Pancreas (tissue), 10 donors: ENCODE results near the gene ACOT11. TPM values are rescaled to one million over a fixed set of nuclear protein-coding genes. Genes with fewer than 3 reads are reported as not detected.

ENCODE experiments used
- ATAC-seq, 4 donors: fragments of 200-7000 bp; cut with Tn5 transposase; one replicate each; pipeline versions ENCODE4 v1.8.0 to v1.9.1; 2020; ENCODE audit warnings: mild to moderate bottlenecking in 4 of 4, moderate library complexity in 4 of 4
- DNase-seq, 6 donors: peaks; one replicate each; pipeline ENCODE4 v3.0.0-alpha.2; 2020
- FAIRE-seq: peaks from 2 replicates; lab custom pipeline; 2012; peaks lifted over from hg19 to GRCh38; lab: Jason Lieb, UNC
- H3K27ac ChIP-seq, 4 donors: fragments of 200-600 bp; sonication (generic); 1 replicate in 3 of 4; 2 replicates in 1 of 4; pipeline versions ENCODE4 v1.5.0 to v1.8.0; 2020
- H3K27me3 ChIP-seq, 4 donors: fragments of 200-600 bp; one replicate each; pipeline ENCODE4 v1.8.0; 2021
- H3K36me3 ChIP-seq, 3 donors: fragments of 200-600 bp; sonication (generic) in 1 of 3; one replicate each; pipeline versions ENCODE4 v1.5.0 to v1.8.0; 2020 to 2021
- H3K4me1 ChIP-seq, 3 donors: fragments of 200-600 bp; one replicate each; pipeline ENCODE4 v1.8.0; 2021
- H3K4me3 ChIP-seq, 4 donors: fragments of 200-600 bp; sonication (generic) in 2 of 4; one replicate each; pipeline versions ENCODE4 v1.5.0 to v1.8.0; 2020 to 2021
- H3K9me3 ChIP-seq, 4 donors: fragments of 200-600 bp; one replicate each; pipeline ENCODE4 v1.8.0; 2021
- CTCF ChIP-seq, 4 donors: fragments of 200-600 bp; sonication (generic) in 3 of 4; IDR thresholded peaks; one replicate each; pipeline versions ENCODE4 v1.5.0 to v1.8.0; 2021; ENCODE audit warnings: antibody characterized with exemption in 4 of 4
- WGBS, 2 donors: extraction: QIAGEN DNeasy Blood & Tissue Kit; methylation state at CpG; one replicate each; pipeline ENCODE4 v1.1.7; 2013; 5-methylcytosine and 5-hydroxymethylcytosine counted together
- intact Hi-C, 3 donors: fragments of 100-400 bp; cut with DNase I; formaldehyde crosslinking; loops; one replicate each; pipeline versions ENCODE4 v1.11.1 to v1.14.2; 2022
- polyA plus RNA-seq, 2 donors: library from polyadenylated mRNA; stranded (reverse); fragments of 200-250 nt; gene quantifications; one replicate each; pipeline ENCODE4 v1.2.3, GENCODE V29; 2013
- total RNA-seq, 6 donors: library from RNA; stranded (reverse); fragmentation: NEBNext Ultra II Directional in 4 of 6; extraction: Animal tissue kit (Norgen Biotek cat#: 25700) in 4 of 6; gene quantifications; one replicate each; pipeline versions ENCODE4 v1.2.1 to v1.2.4, GENCODE V29; 2021 to 2023
- donor health status: healthy with polysubstance abuse.
- donor health status: DM: no; HTN: no; CAD: no; lungs with moderate emphysema.
- donor health status: DM: no; HTN: no; CAD: no.
- donor health status: control.
- donor health status: control.
- donor health status: Bipolar disorder and iron deficiency.
- donor health status: DM: yes; HTN: yes; CAD: no.
- donor health status: DM: no; HTN: no; CAD: no.
- donor health status: DM: no; HTN: no; CAD: no.
- donor health status: DM: yes; HTN: yes; CAD: no.

ACOT11 gene
- total and polyA plus RNA-seq, 8 donors = 2.6 to 6.7 (median 3.1) TPM

GRCh38 chr1:54542962-54543539 is 5.0 kb upstream of the ACOT11 start:
- intact Hi-C loops = no loop called here
- H3K36me3 ChIP-seq = no peaks in the 10 kb centered on the region
- H3K27me3 ChIP-seq = no peaks in the 10 kb centered on the region
- H3K4me1 ChIP-seq = peaks cover 0 to 3% (median 0%) of the 10 kb centered on the region in 3 donors
- ATAC-seq (no peak), DNase-seq (no peak), FAIRE-seq (no peak)
- TF ChIP-seq CTCF (IDR thresholded peaks at IDR 0.05) = no peak
- H3K4me3 ChIP-seq = peak overlapping the region in 1 of 4 donors; percentile 64
- no peaks in the 10 kb centered on the region for H3K9me3 ChIP-seq
- H3K27ac ChIP-seq = peak overlapping the region in 1 of 4 donors; percentile 67
- WGBS, 2 donors = 72 to 82% methylated on average over 11 to 12 of the region's 12 CpGs

- no peaks in the 10 kb centered on the region for H3K9me3 ChIP-seq
- DNase-seq (no peak), ATAC-seq (no peak), FAIRE-seq (no peak)
- intact Hi-C loops = no loop called here
- TF ChIP-seq CTCF (IDR thresholded peaks at IDR 0.05) = no peak
- H3K36me3 ChIP-seq = no peaks in the 10 kb centered on the region
- H3K27ac ChIP-seq = no peak overlapping the region
- no peak overlapping the region for H3K4me3 ChIP-seq
- no peaks in the 10 kb centered on the region for H3K27me3 ChIP-seq
- 85 to 88% methylated on average over 13 of the region's 13 CpGs for WGBS, 2 donors
- H3K4me1 ChIP-seq = peaks cover 0 to 3% (median 0%) of the 10 kb centered on the region in 3 donors
Measured at GRCh38 chr1:54543729-54544496, 4.1 kb upstream of the ACOT11 start.

GRCh38 chr1:54545916-54546635 is 2.0 kb upstream of the ACOT11 start:
- FAIRE-seq = no peak
- no peak overlapping the region for H3K27ac ChIP-seq
- no peak for ATAC-seq
- H3K4me3 ChIP-seq = no peak overlapping the region
- H3K36me3 ChIP-seq = no peaks in the 10 kb centered on the region
- peaks cover 0 to 3% (median 0%) of the 10 kb centered on the region in 3 donors for H3K4me1 ChIP-seq
- H3K9me3 ChIP-seq = no peaks in the 10 kb centered on the region
- intact Hi-C loops = no loop called here
- no peaks in the 10 kb centered on the region for H3K27me3 ChIP-seq
- no peak for TF ChIP-seq CTCF (IDR thresholded peaks at IDR 0.05)
- no peak for DNase-seq
- WGBS, 2 donors = 84 to 92% methylated on average over 11 of the region's 11 CpGs

GRCh38 chr1:54546651-54547401 is 1.2 kb upstream of the ACOT11 start:
- ATAC-seq = no peak

More at GRCh38 chr1:54546651-54547401, 1.2 kb upstream of the ACOT11 start:
- DNase-seq = no peak
- no peaks in the 10 kb centered on the region for H3K36me3 ChIP-seq
- H3K27ac ChIP-seq = peak overlapping the region; percentile 47 to 77 (median 60)
- H3K4me3 ChIP-seq = no peak overlapping the region
- no peak for FAIRE-seq
- H3K9me3 ChIP-seq = no peaks in the 10 kb centered on the region
- 85 to 94% methylated on average over 10 of the region's 10 CpGs for WGBS, 2 donors
- peaks cover 0 to 3% (median 0%) of the 10 kb centered on the region in 3 donors for H3K4me1 ChIP-seq
- no peaks in the 10 kb centered on the region for H3K27me3 ChIP-seq
- intact Hi-C loops = no loop called here
- TF ChIP-seq CTCF (IDR thresholded peaks at IDR 0.05) = no peak
